Mesendoderm (in vitro differentiated cells): ENCODE data around the gene SYNE2.

ENCODE experiments used
- DNase-seq: peaks from one replicate; pipeline ENCODE4 v3.0.0; 2013
- H2AK5ac ChIP-seq: 2 replicates; pipeline ENCODE4 v1.6.1; 2013; ENCODE audit warnings: low read length, inconsistent platforms
- H2BK120ac ChIP-seq: 2 replicates; pipeline ENCODE4 v1.6.1; 2013; ENCODE audit warnings: low read depth, mild to moderate bottlenecking, low read length, moderate library complexity, mixed read lengths
- H2BK15ac ChIP-seq: replicated peaks from 2 replicates; pipeline ENCODE4 v1.6.1; 2013; ENCODE audit warnings: low read depth, mild to moderate bottlenecking, moderate library complexity
- H2BK5ac ChIP-seq: 2 replicates; pipeline ENCODE4 v1.6.1; 2013; ENCODE audit warnings: low read length, inconsistent platforms
- H3K18ac ChIP-seq: 2 replicates; pipeline ENCODE4 v1.6.1; 2013; ENCODE audit warnings: mild to moderate bottlenecking, low read length, mixed read lengths
- H3K23ac ChIP-seq: one replicate; pipeline ENCODE4 v1.6.1; 2013; ENCODE audit warnings: low read length
- H3K27ac ChIP-seq: 2 replicates; pipeline ENCODE4 v1.5.1; 2013; ENCODE audit warnings: low read depth, mild to moderate bottlenecking, inconsistent platforms, low read length, moderate library complexity
- H3K27me3 ChIP-seq: 2 replicates; pipeline ENCODE4 v1.6.1; 2013; ENCODE audit warnings: low read length, control low read depth, mild to moderate bottlenecking, inconsistent platforms; ENCODE audit not compliant: insufficient read depth, poor library complexity
- H3K36me3 ChIP-seq: 2 replicates; pipeline ENCODE4 v1.6.1; 2013; ENCODE audit warnings: low read length, inconsistent platforms; ENCODE audit not compliant: control insufficient read depth, insufficient read depth
- H3K4ac ChIP-seq: one replicate; pipeline ENCODE4 v1.6.1; 2013; ENCODE audit warnings: low read depth, mild to moderate bottlenecking, low read length, moderate library complexity
- H3K4me1 ChIP-seq: 2 replicates; pipeline ENCODE4 v1.6.1; 2013; ENCODE audit warnings: low read depth, low read length, inconsistent platforms; ENCODE audit not compliant: control insufficient read depth
- H3K4me2 ChIP-seq: 2 replicates; pipeline ENCODE4 v1.6.1; 2013; ENCODE audit warnings: low read length
- H3K4me3 ChIP-seq: 2 replicates; pipeline ENCODE4 v1.5.1; 2013; ENCODE audit warnings: mild to moderate bottlenecking, low read length
- H3K56ac ChIP-seq: one replicate; pipeline ENCODE4 v1.6.1; 2013; ENCODE audit warnings: low read length
- H3K79me1 ChIP-seq: 2 replicates; pipeline ENCODE4 v1.6.1; 2013; ENCODE audit warnings: low read length, inconsistent platforms
- H3K79me2 ChIP-seq: 2 replicates; pipeline ENCODE4 v1.6.1; 2013; ENCODE audit warnings: mild to moderate bottlenecking, low read length; ENCODE audit not compliant: control insufficient read depth, insufficient read depth
- H3K9ac ChIP-seq: 2 replicates; pipeline ENCODE4 v1.6.1; 2013; ENCODE audit warnings: low read length, inconsistent platforms
- H4K5ac ChIP-seq: one replicate; pipeline ENCODE4 v1.6.1; 2013; ENCODE audit warnings: low read length
- H4K8ac ChIP-seq: one replicate; pipeline ENCODE4 v1.6.1; 2013; ENCODE audit warnings: low read depth, mild to moderate bottlenecking, control low read depth, low read length, moderate library complexity
- WGBS: extraction: QIAGEN DNeasy Blood & Tissue Kit; methylation state at CpG from one replicate; pipeline ENCODE4 v1.1.7; 2013; ENCODE audit warnings: low lambda C conversion rate, missing lambda C conversion rate; ENCODE audit not compliant: insufficient coverage; ENCODE audit errors: extremely low coverage; 5-methylcytosine and 5-hydroxymethylcytosine counted together

The SYNE2 gene

GRCh38 chr14:64217834-64218233 lies 365.0 kb downstream of the SYNE2 start:
- H4K5ac ChIP-seq: no peak overlapping the region
- no peaks in the 10 kb centered on the region for H3K79me1 ChIP-seq
- no peak overlapping the region for H3K18ac ChIP-seq
- no peaks in the 10 kb centered on the region for H3K27me3 ChIP-seq
- H3K4me2 ChIP-seq: no peak overlapping the region
- H3K9ac ChIP-seq: no peak overlapping the region
- H2BK120ac ChIP-seq: no peak overlapping the region
- H3K4me1 ChIP-seq: no peaks in the 10 kb centered on the region
- no CpG with 5 or more reads among the region's 7 CpGs for WGBS
- H2BK5ac ChIP-seq: no peak overlapping the region
- no peak overlapping the region for H4K8ac ChIP-seq
- H3K56ac ChIP-seq: no peak overlapping the region
- H3K79me2 ChIP-seq: no peaks in the 10 kb centered on the region
- H2BK15ac ChIP-seq: no peak overlapping the region
- no peak overlapping the region for H2AK5ac ChIP-seq
- H3K23ac ChIP-seq: no peak overlapping the region
- H3K27ac ChIP-seq: no peak overlapping the region
- H3K4me3 ChIP-seq: no peak overlapping the region
- no peak overlapping the region for H3K4ac ChIP-seq
- H3K36me3 ChIP-seq: peaks cover 2% of the 10 kb centered on the region
- no peak for DNase-seq

GRCh38 chr14:64218344-64219240 lies 365.8 kb downstream of the SYNE2 start:
- Histone ChIP-seq H3K4me2 (no peak overlapping the region), H2BK5ac (no peak overlapping the region), H3K4me3 (no peak overlapping the region), H3K4me1 (no peaks in the 10 kb centered on the region), H3K27me3 (no peaks in the 10 kb centered on the region), H3K18ac (no peak overlapping the region), H4K5ac (no peak overlapping the region), H2BK120ac (no peak overlapping the region), H3K79me2 (no peaks in the 10 kb centered on the region), H2BK15ac (no peak overlapping the region), H3K79me1 (no peaks in the 10 kb centered on the region), H3K9ac (no peak overlapping the region), H3K27ac (no peak overlapping the region), H3K4ac (no peak overlapping the region), H3K56ac (no peak overlapping the region), H2AK5ac (no peak overlapping the region), H4K8ac (no peak overlapping the region), H3K23ac (no peak overlapping the region), H3K36me3 (peaks cover 2% of the 10 kb centered on the region)
- no CpG with 5 or more reads among the region's 15 CpGs for WGBS
- DNase-seq: no peak

- WGBS: no CpG with 5 or more reads among the region's 4 CpGs
- Histone ChIP-seq H3K18ac (no peak overlapping the region), H3K4me2 (no peak overlapping the region), H3K56ac (no peak overlapping the region), H2BK5ac (no peak overlapping the region), H3K9ac (no peak overlapping the region), H2AK5ac (no peak overlapping the region), H4K5ac (no peak overlapping the region), H3K79me2 (no peaks in the 10 kb centered on the region), H3K79me1 (no peaks in the 10 kb centered on the region), H3K36me3 (peaks cover 2% of the 10 kb centered on the region), H2BK15ac (no peak overlapping the region), H3K4ac (no peak overlapping the region), H2BK120ac (no peak overlapping the region), H3K27me3 (no peaks in the 10 kb centered on the region), H3K4me1 (no peaks in the 10 kb centered on the region), H3K23ac (no peak overlapping the region), H3K27ac (no peak overlapping the region), H3K4me3 (no peak overlapping the region), H4K8ac (no peak overlapping the region)
- DNase-seq: peak; percentile 18
Observed at GRCh38 chr14:64220056-64220455, 367.3 kb downstream of the SYNE2 start.

GRCh38 chr14:64220466-64220865 lies 367.7 kb downstream of the SYNE2 start:
- H3K27ac ChIP-seq: no peak overlapping the region
- peaks cover 2% of the 10 kb centered on the region for H3K36me3 ChIP-seq
- H4K8ac ChIP-seq: no peak overlapping the region
- no peak overlapping the region for H2BK15ac ChIP-seq
- no peak overlapping the region for H3K56ac ChIP-seq
- no peak overlapping the region for H3K4ac ChIP-seq
- H2BK5ac ChIP-seq: no peak overlapping the region
- no peak for DNase-seq
- no peak overlapping the region for H4K5ac ChIP-seq
- no peaks in the 10 kb centered on the region for H3K79me1 ChIP-seq
- H3K4me1 ChIP-seq: no peaks in the 10 kb centered on the region
- no peak overlapping the region for H2AK5ac ChIP-seq
- no peak overlapping the region for H3K4me2 ChIP-seq
- no peak overlapping the region for H3K18ac ChIP-seq
- H3K23ac ChIP-seq: no peak overlapping the region
- no peak overlapping the region for H3K4me3 ChIP-seq
- no peak overlapping the region for H3K9ac ChIP-seq
- no peaks in the 10 kb centered on the region for H3K27me3 ChIP-seq
- WGBS: no CpG with 5 or more reads among the region's 14 CpGs
- no peaks in the 10 kb centered on the region for H3K79me2 ChIP-seq
- no peak overlapping the region for H2BK120ac ChIP-seq

GRCh38 chr14:64221391-64222003 lies 368.7 kb downstream of the SYNE2 start:
- WGBS: no CpG with 5 or more reads among the region's 14 CpGs

More at GRCh38 chr14:64221391-64222003, 368.7 kb downstream of the SYNE2 start:
- no peak overlapping the region for H2AK5ac ChIP-seq
- no peak for DNase-seq
- no peak overlapping the region for H2BK15ac ChIP-seq
- H3K27ac ChIP-seq: no peak overlapping the region
- no peak overlapping the region for H4K5ac ChIP-seq
- H3K27me3 ChIP-seq: no peaks in the 10 kb centered on the region
- no peak overlapping the region for H3K4ac ChIP-seq
- no peaks in the 10 kb centered on the region for H3K79me2 ChIP-seq
- H2BK5ac ChIP-seq: no peak overlapping the region
- no peak overlapping the region for H3K23ac ChIP-seq
- H4K8ac ChIP-seq: no peak overlapping the region
- no peak overlapping the region for H3K4me2 ChIP-seq
- H3K79me1 ChIP-seq: no peaks in the 10 kb centered on the region
- H3K36me3 ChIP-seq: no peaks in the 10 kb centered on the region
- no peak overlapping the region for H3K9ac ChIP-seq
- no peaks in the 10 kb centered on the region for H3K4me1 ChIP-seq
- no peak overlapping the region for H3K56ac ChIP-seq
- H3K18ac ChIP-seq: no peak overlapping the region
- no peak overlapping the region for H2BK120ac ChIP-seq
- H3K4me3 ChIP-seq: no peak overlapping the region
